Metanephros (tissue), 1 donor: Measurements from ENCODE around the gene DOCK8. TPM values are rescaled to one million over a fixed set of nuclear protein-coding genes. Genes with fewer than 3 reads are reported as not detected.

Source experiments
- total RNA-seq: library from RNA; depleted of rRNA; stranded (reverse); fragments of >200 nt; gene quantifications from one replicate; pipeline ENCODE4 v1.2.3, GENCODE V29; 2014

Gene DOCK8
- 26.6 TPM for total RNA-seq

GRCh38 chr9:214648-215493 is at the start of gene DOCK8:
Gene DOCK8, plus strand, starts transcription at chr9:214865. Its CDS starts 112 bp downstream, at chr9:214977.

GRCh38 chr9:178970-179383 is 35.7 kb upstream of the DOCK8 start, which contains the start of gene ZNG1A:
Gene ZNG1A, minus strand, starts transcription at chr9:179056. Its CDS starts 87 bp downstream, at chr9:178969.

GRCh38 chr9:503881-504852 is 289.5 kb downstream of the DOCK8 start, which contains the start of gene KANK1:
Gene KANK1, plus strand, starts transcription at chr9:504695.

Other genes starting within 250 kb of the DOCK8 start
- gene WASHC1, start 185.4 kb upstream of the DOCK8 start, total RNA-seq = 29.5 TPM
- 0.47 TPM for gene FOXD4, start 96.4 kb upstream of the DOCK8 start, total RNA-seq
- 48.1 TPM for gene ZNG1A, start 35.8 kb upstream of the DOCK8 start, total RNA-seq